ENCODE results near the gene SMG6. TPM values are rescaled to one million over a fixed set of nuclear protein-coding genes. Genes with fewer than 3 reads are reported as not detected.

The SMG6 gene
- total and polyA plus RNA-seq, 7 donors, result 11.1 to 38.8 (median 22.9) TPM

GRCh38 chr17:2082003-2082781 is 221.4 kb downstream of the SMG6 start:
- no peaks in the 10 kb centered on the region for H3K27me3 ChIP-seq
- no peak overlapping the region for H3K4me3 ChIP-seq
- peaks cover 8 to 47% (median 15%) of the 10 kb centered on the region in 4 donors for H3K36me3 ChIP-seq
- DNase-seq, result no peak
- intact Hi-C loops (cut with DNase I), result no loop called here
- H3K4me1 ChIP-seq, result peaks cover 0 to 48% (median 38%) of the 10 kb centered on the region in 4 donors
- H3K9me3 ChIP-seq, result no peaks in the 10 kb centered on the region
- TF ChIP-seq CTCF (IDR thresholded peaks at IDR 0.05) (no peak), POLR2AphosphoS5 (IDR thresholded peaks at IDR 0.05) (no peak), POLR2A (IDR thresholded peaks at IDR 0.05) (no peak), EP300 (IDR thresholded peaks at IDR 0.05) (no peak)
- peak overlapping the region; percentile 39 to 86 (median 74) for H3K27ac ChIP-seq
- 81% methylated on average over 9 of the region's 9 CpGs for WGBS, 2 donors

GRCh38 chr17:2081564-2081963 is 222.0 kb downstream of the SMG6 start:
- intact Hi-C loops (cut with DNase I), result no loop called here
- peaks cover 8 to 53% (median 17%) of the 10 kb centered on the region in 4 donors for H3K36me3 ChIP-seq

GRCh38 chr17:2077040-2077439 is 226.5 kb downstream of the SMG6 start:
- no peak for DNase-seq
- Histone ChIP-seq H3K9me3 (no peaks in the 10 kb centered on the region), H3K27ac (peak overlapping the region; percentile 51 to 79 (median 68)), H3K27me3 (no peaks in the 10 kb centered on the region), H3K4me1 (peaks cover 0 to 30% (median 25%) of the 10 kb centered on the region in 4 donors), H3K36me3 (peaks cover 8 to 53% (median 17%) of the 10 kb centered on the region in 4 donors), H3K4me3 (no peak overlapping the region)
- intact Hi-C loops (cut with DNase I), result no loop called here
- WGBS, 2 donors, result 86 to 91% methylated on average over 8 of the region's 8 CpGs
- TF ChIP-seq EP300 (IDR thresholded peaks at IDR 0.05), result no peak
- TF ChIP-seq POLR2A (IDR thresholded peaks at IDR 0.05), result no peak
- no peak for TF ChIP-seq CTCF (IDR thresholded peaks at IDR 0.05)
- peak in 1 of 4 donors; percentile 17 for TF ChIP-seq POLR2AphosphoS5 (IDR thresholded peaks at IDR 0.05)

More at GRCh38 chr17:2081564-2081963, 222.0 kb downstream of the SMG6 start:
- no peak for DNase-seq
- no peak for TF ChIP-seq CTCF (IDR thresholded peaks at IDR 0.05)
- TF ChIP-seq POLR2A (IDR thresholded peaks at IDR 0.05), result no peak
- no peak for TF ChIP-seq POLR2AphosphoS5 (IDR thresholded peaks at IDR 0.05)
- TF ChIP-seq EP300 (IDR thresholded peaks at IDR 0.05), result no peak
- Histone ChIP-seq H3K4me3 (no peak overlapping the region), H3K4me1 (peaks cover 0 to 49% (median 42%) of the 10 kb centered on the region in 4 donors), H3K9me3 (no peaks in the 10 kb centered on the region), H3K27me3 (no peaks in the 10 kb centered on the region), H3K27ac (peak overlapping the region; percentile 18 to 86 (median 52))
- 82 to 85% methylated on average over 9 of the region's 9 CpGs for WGBS, 2 donors

GRCh38 chr17:2076087-2076984 is 227.2 kb downstream of the SMG6 start:
- peaks cover 0 to 37% (median 30%) of the 10 kb centered on the region in 4 donors for H3K4me1 ChIP-seq
- intact Hi-C loops (cut with DNase I), result no loop called here
- no peak for TF ChIP-seq POLR2AphosphoS5 (IDR thresholded peaks at IDR 0.05)
- peak overlapping the region; percentile 51 to 79 (median 68) for H3K27ac ChIP-seq
- 62 to 72% methylated on average over 17 of the region's 17 CpGs for WGBS, 2 donors
- no peak overlapping the region for H3K4me3 ChIP-seq
- no peak for DNase-seq
- no peaks in the 10 kb centered on the region for H3K9me3 ChIP-seq
- H3K27me3 ChIP-seq, result no peaks in the 10 kb centered on the region
- peaks cover 5 to 46% (median 14%) of the 10 kb centered on the region in 4 donors for H3K36me3 ChIP-seq

Data from sigmoid colon (tissue), 7 donors.